Measurements from ENCODE around the gene CBARP. TPM values are rescaled to one million over a fixed set of nuclear protein-coding genes. Genes with fewer than 3 reads are reported as not detected.

Gene CBARP
- total and polyA plus RNA-seq, 9 of the 15 experiments (the other 6 are each of a cell fraction or from before 2014, with no cell fraction given), result 0.03 to 8.9 (median 1.2) TPM; not detected in 1

- TF ChIP-seq FOXP4 (CRISPR knock-in tag; IDR thresholded peaks at IDR 0.05; ENCODE audit: borderline replicate concordance) (0 out of 2 replicates have a peak, but pooled peaks have one; percentile 16), BACH1 (tag; IDR thresholded peaks at IDR 0.05) (no peak), HDAC2 (IDR thresholded peaks at IDR 0.05) (no peak), THRAP3 (IDR thresholded peaks at IDR 0.05; ENCODE audit: borderline replicate concordance) (no peak), MITF (IDR thresholded peaks at IDR 0.05) (no peak), ZNF408 (CRISPR knock-in tag; IDR thresholded peaks at IDR 0.05; ENCODE audit: low read depth) (no peak), SAP30 (IDR thresholded peaks at IDR 0.05; ENCODE audit: borderline replicate concordance, insufficient read depth, low read depth, low read length, poor library complexity, severe bottlenecking) (peak; percentile 39)
Measured at GRCh38 chr19:1265615-1266128, 27.9 kb upstream of the CBARP start (continued).

Measured in K562 (cell line).